Nephron (organoid): ENCODE results near the gene SUPT4H1.

Source experiments
- H3K27ac Mint-ChIP-seq, 3 experiments: 2 replicates each; pipeline ENCODE4 v1.8.0; 2020; ENCODE audit warnings: mixed read lengths in 3 of 3, mild to moderate bottlenecking in 2 of 3, moderate library complexity in 1 of 3
- H3K27me3 Mint-ChIP-seq: 2 replicates; pipeline ENCODE4 v1.8.0; 2021; ENCODE audit warnings: low read depth, mild to moderate bottlenecking, moderate library complexity, mixed read lengths
- H3K36me3 Mint-ChIP-seq: 2 replicates; pipeline ENCODE4 v1.8.0; 2020; ENCODE audit warnings: low read depth, mixed read lengths
- H3K4me1 Mint-ChIP-seq: 2 replicates; pipeline ENCODE4 v1.8.0; 2020; ENCODE audit warnings: mixed read lengths
- H3K4me3 Mint-ChIP-seq, 3 experiments: 2 replicates each; pipeline ENCODE4 v1.8.0; 2020; ENCODE audit warnings: mild to moderate bottlenecking in 3 of 3, mixed read lengths in 3 of 3, moderate library complexity in 2 of 3
- H3K9me3 Mint-ChIP-seq: 2 replicates; pipeline ENCODE4 v1.8.0; 2020; ENCODE audit warnings: mixed read lengths
- TF ChIP-seq, protein P1 (sequence below), 3 experiments: fragments of 200-600 bp; sonication (generic); IDR thresholded peaks; one replicate each; pipeline ENCODE4 v1.5.0; 2021; ENCODE audit warnings: antibody characterized with exemption in 3 of 3; ENCODE audit not compliant: unreplicated experiment in 3 of 3

The SUPT4H1 gene

GRCh38 chr17:58375256-58375655, 23.3 kb upstream of the SUPT4H1 start:
- TF ChIP-seq, protein P1, sequence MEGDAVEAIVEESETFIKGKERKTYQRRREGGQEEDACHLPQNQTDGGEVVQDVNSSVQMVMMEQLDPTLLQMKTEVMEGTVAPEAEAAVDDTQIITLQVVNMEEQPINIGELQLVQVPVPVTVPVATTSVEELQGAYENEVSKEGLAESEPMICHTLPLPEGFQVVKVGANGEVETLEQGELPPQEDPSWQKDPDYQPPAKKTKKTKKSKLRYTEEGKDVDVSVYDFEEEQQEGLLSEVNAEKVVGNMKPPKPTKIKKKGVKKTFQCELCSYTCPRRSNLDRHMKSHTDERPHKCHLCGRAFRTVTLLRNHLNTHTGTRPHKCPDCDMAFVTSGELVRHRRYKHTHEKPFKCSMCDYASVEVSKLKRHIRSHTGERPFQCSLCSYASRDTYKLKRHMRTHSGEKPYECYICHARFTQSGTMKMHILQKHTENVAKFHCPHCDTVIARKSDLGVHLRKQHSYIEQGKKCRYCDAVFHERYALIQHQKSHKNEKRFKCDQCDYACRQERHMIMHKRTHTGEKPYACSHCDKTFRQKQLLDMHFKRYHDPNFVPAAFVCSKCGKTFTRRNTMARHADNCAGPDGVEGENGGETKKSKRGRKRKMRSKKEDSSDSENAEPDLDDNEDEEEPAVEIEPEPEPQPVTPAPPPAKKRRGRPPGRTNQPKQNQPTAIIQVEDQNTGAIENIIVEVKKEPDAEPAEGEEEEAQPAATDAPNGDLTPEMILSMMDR (IDR thresholded peaks at IDR 0.05; ENCODE audit: unreplicated experiment in 3 of 3): no peak
- Mint-ChIP-seq H3K4me1 (no peaks in the 10 kb centered on the region), H3K9me3 (no peaks in the 10 kb centered on the region), H3K27me3 (peaks cover 5% of the 10 kb centered on the region), H3K4me3 (no peak overlapping the region), H3K36me3 (no peaks in the 10 kb centered on the region), H3K27ac (no peak overlapping the region)

- no peaks in the 10 kb centered on the region for H3K4me1 Mint-ChIP-seq
- H3K36me3 Mint-ChIP-seq: no peaks in the 10 kb centered on the region
- H3K27ac Mint-ChIP-seq: no peak overlapping the region
- no peak overlapping the region for H3K4me3 Mint-ChIP-seq
- H3K9me3 Mint-ChIP-seq: no peaks in the 10 kb centered on the region
- H3K27me3 Mint-ChIP-seq: peaks cover 5% of the 10 kb centered on the region
- TF ChIP-seq, protein P1 (IDR thresholded peaks at IDR 0.05; ENCODE audit: unreplicated experiment in 3 of 3): no peak
These were observed 21.9 kb upstream of the SUPT4H1 start for GRCh38 chr17:58373923-58374322.

- Mint-ChIP-seq H3K27ac (no peak overlapping the region), H3K27me3 (peaks cover 5% of the 10 kb centered on the region), H3K9me3 (no peaks in the 10 kb centered on the region), H3K36me3 (no peaks in the 10 kb centered on the region), H3K4me3 (no peak overlapping the region), H3K4me1 (no peaks in the 10 kb centered on the region)
- TF ChIP-seq, protein P1 (IDR thresholded peaks at IDR 0.05; ENCODE audit: unreplicated experiment in 3 of 3): no peak
These were observed 21.0 kb upstream of the SUPT4H1 start for GRCh38 chr17:58373003-58373402.

GRCh38 chr17:58371300-58371950, 19.4 kb upstream of the SUPT4H1 start:
- Mint-ChIP-seq H3K9me3 (no peaks in the 10 kb centered on the region), H3K4me3 (no peak overlapping the region), H3K27me3 (peaks cover 11% of the 10 kb centered on the region), H3K4me1 (no peaks in the 10 kb centered on the region), H3K27ac (no peak overlapping the region), H3K36me3 (no peaks in the 10 kb centered on the region)
- TF ChIP-seq, protein P1 (IDR thresholded peaks at IDR 0.05; ENCODE audit: unreplicated experiment in 3 of 3): no peak

DNA sequence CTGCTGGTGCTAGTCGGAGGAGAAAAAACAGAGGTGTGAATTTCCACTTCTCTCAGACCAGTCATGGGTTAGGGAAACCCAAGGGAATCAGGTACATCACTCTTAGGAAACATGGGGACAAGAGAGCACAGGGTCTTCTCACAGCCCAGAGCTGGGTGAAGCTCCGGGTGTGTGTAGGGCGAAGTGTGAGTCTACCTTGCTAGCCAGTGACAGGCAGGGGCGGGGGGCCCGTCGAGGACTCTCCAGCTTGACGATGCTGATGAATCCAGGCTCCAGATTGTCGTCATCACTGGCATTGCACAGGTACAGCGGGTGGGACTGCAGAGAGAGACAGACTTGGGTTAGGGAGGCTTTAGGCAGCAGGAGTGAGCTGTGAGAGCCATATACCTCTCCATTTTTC, 18.7 kb upstream of the SUPT4H1 start:
- Mint-ChIP-seq H3K27me3 (peaks cover 11% of the 10 kb centered on the region), H3K27ac (no peak overlapping the region), H3K36me3 (no peaks in the 10 kb centered on the region), H3K9me3 (no peaks in the 10 kb centered on the region), H3K4me3 (no peak overlapping the region), H3K4me1 (no peaks in the 10 kb centered on the region)
- TF ChIP-seq, protein P1 (IDR thresholded peaks at IDR 0.05; ENCODE audit: unreplicated experiment in 3 of 3): no peak

DNA sequence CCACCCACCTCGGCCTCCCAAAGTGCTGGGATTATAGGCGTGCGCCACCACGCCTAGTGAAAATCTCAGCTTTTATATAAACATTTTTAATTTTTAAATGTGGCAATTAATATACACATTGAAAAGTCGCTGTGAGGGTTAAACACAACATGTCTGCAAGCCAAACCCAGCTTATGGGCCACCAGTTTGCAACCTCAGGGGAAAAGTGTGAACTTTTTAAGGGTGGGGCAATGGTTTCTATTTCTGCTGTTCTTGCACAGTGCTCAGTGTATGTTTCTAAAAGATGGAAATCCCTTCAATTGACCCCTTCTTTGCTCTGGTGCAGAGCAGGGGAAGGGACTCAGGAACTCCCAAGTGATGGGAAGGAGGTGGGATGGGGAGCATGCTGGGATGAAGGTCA, 18.3 kb upstream of the SUPT4H1 start:
- H3K36me3 Mint-ChIP-seq: no peaks in the 10 kb centered on the region
- H3K4me1 Mint-ChIP-seq: no peaks in the 10 kb centered on the region
- H3K27ac Mint-ChIP-seq: no peak overlapping the region
- TF ChIP-seq, protein P1 (IDR thresholded peaks at IDR 0.05; ENCODE audit: unreplicated experiment in 3 of 3): no peak
- H3K4me3 Mint-ChIP-seq: no peak overlapping the region
- no peaks in the 10 kb centered on the region for H3K9me3 Mint-ChIP-seq
- peaks cover 11% of the 10 kb centered on the region for H3K27me3 Mint-ChIP-seq
